Measurements from ENCODE around the gene BCAS3.
"Not testable (repeated sequence)": the region's sequence is repeated elsewhere in the genome, so short reads cannot be mapped to it uniquely, and the experiment has no call there.

The BCAS3 gene

DNA sequence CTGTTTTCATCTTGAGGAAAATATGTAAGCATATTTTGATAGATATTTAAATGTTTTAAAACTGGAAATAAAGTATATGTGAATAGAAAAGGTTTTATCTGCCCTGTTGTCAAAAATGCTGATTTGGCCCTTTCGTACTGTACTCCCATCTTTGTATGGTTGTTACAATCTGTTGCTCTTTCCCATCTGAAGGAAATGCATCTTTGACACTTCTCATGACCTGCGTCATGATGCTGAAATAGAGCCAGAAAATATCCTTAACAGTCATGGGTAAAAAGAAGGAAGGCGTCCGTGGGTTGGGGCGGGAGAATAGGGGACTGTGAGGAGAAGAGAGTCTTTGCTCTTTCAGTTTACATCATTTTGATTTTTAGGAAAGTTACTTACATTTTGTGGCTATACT lies 327.7 kb downstream of the BCAS3 start:
- POLR2A ChIA-PET: no interaction called here
- TF ChIP-seq HDGF (IDR thresholded peaks at IDR 0.05; ENCODE audit: borderline replicate concordance): no peak
- CTCF ChIA-PET: no interaction called here
- no peak for DNase-seq (ENCODE audit: extremely low spot score)

GRCh38 chr17:61005958-61006357 lies 328.3 kb downstream of the BCAS3 start:
- POLR2A ChIA-PET; CTCF ChIA-PET; DNase-seq (ENCODE audit: extremely low spot score): not testable (repeated sequence)

GRCh38 chr17:61007980-61008379 lies 330.3 kb downstream of the BCAS3 start:
- DNase-seq (ENCODE audit: extremely low spot score): no peak
- CTCF ChIA-PET: no interaction called here
- POLR2A ChIA-PET: no interaction called here
- no peak for TF ChIP-seq ARNT (IDR thresholded peaks at IDR 0.05)
- TF ChIP-seq LEF1 (IDR thresholded peaks at IDR 0.05; ENCODE audit: borderline replicate concordance): no peak
- no peak for TF ChIP-seq BHLHE40 (IDR thresholded peaks at IDR 0.05; ENCODE audit: borderline replicate concordance)
- no peak for TF ChIP-seq FOXM1 (IDR thresholded peaks at IDR 0.05; ENCODE audit: borderline replicate concordance)
- no peak for TF ChIP-seq L3MBTL2 (conservative IDR thresholded peaks at IDR 0.05)
- TF ChIP-seq NFRKB (IDR thresholded peaks at IDR 0.05): no peak
- TF ChIP-seq ZNF384 (IDR thresholded peaks at IDR 0.05): no peak
- no peak for TF ChIP-seq CTBP1 (IDR thresholded peaks at IDR 0.05; ENCODE audit: borderline replicate concordance)
- no peak for TF ChIP-seq TARDBP (IDR thresholded peaks at IDR 0.05)
- TF ChIP-seq FOXA1 (IDR thresholded peaks at IDR 0.05): no peak
- TF ChIP-seq PKNOX1 (IDR thresholded peaks at IDR 0.05): no peak
- no peak for TF ChIP-seq ELF4 (IDR thresholded peaks at IDR 0.05)
- TF ChIP-seq SP1 (IDR thresholded peaks at IDR 0.05): no peak

GRCh38 chr17:61009663-61010062 lies 332.0 kb downstream of the BCAS3 start:
- no peak for DNase-seq (ENCODE audit: extremely low spot score)
- ChIA-PET POLR2A (no interaction called here), CTCF (no interaction called here)
- no peak for TF ChIP-seq HDGF (IDR thresholded peaks at IDR 0.05; ENCODE audit: borderline replicate concordance)
- no peak for TF ChIP-seq FOXA1 (IDR thresholded peaks at IDR 0.05)
- TF ChIP-seq ZNF384 (IDR thresholded peaks at IDR 0.05): no peak
- no peak for TF ChIP-seq TARDBP (IDR thresholded peaks at IDR 0.05)
- TF ChIP-seq PKNOX1 (IDR thresholded peaks at IDR 0.05): no peak

DNA sequence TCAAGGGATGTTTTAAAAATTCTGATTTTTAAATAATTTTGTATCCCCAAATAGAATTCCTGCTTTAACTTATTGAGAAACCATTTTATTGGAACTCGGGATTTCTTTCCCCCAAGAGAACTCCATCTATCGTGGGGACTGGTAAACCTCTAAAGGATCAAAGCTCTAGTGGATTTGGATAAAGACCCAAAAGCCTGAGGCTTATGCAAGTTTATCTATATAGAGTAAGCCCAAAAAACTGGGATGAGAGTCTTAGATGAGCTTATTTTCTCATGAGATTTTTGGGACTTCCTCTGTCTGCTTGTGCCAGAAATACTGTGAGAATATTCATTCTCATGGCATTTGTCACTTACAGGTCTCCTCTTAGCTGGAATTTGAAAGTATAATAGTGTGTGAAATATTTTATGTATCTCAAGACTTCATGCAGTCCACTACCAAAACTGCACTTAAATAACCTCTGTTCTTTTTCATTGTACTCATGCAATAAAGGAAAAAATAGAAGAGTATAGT lies 333.1 kb downstream of the BCAS3 start:
- ChIA-PET POLR2A (no interaction called here), CTCF (no interaction called here)
- no peak for DNase-seq (ENCODE audit: extremely low spot score)
- TF ChIP-seq CTBP1 (IDR thresholded peaks at IDR 0.05; ENCODE audit: borderline replicate concordance) (no peak), ARNT (IDR thresholded peaks at IDR 0.05) (no peak), ZNF384 (IDR thresholded peaks at IDR 0.05) (no peak), FOXK2 (IDR thresholded peaks at IDR 0.05) (no peak), FOXA1 (IDR thresholded peaks at IDR 0.05) (no peak), FOXM1 (IDR thresholded peaks at IDR 0.05; ENCODE audit: borderline replicate concordance) (no peak), LEF1 (IDR thresholded peaks at IDR 0.05; ENCODE audit: borderline replicate concordance) (no peak), L3MBTL2 (conservative IDR thresholded peaks at IDR 0.05) (no peak), SP1 (IDR thresholded peaks at IDR 0.05) (no peak), NFRKB (IDR thresholded peaks at IDR 0.05) (no peak)

- ChIA-PET POLR2A (no interaction called here), CTCF (no interaction called here)
- no peak for TF ChIP-seq SUZ12 (IDR thresholded peaks at IDR 0.05)
- no peak for TF ChIP-seq PKNOX1 (IDR thresholded peaks at IDR 0.05)
- no peak for TF ChIP-seq FOXA1 (IDR thresholded peaks at IDR 0.05)
- DNase-seq (ENCODE audit: extremely low spot score): no peak
Measured at GRCh38 chr17:61011251-61011650, 333.6 kb downstream of the BCAS3 start.

GRCh38 chr17:61015966-61016365 lies 338.3 kb downstream of the BCAS3 start:
- CTCF ChIA-PET: no interaction called here
- TF ChIP-seq SP1 (IDR thresholded peaks at IDR 0.05): no peak
- no peak for TF ChIP-seq ELF4 (IDR thresholded peaks at IDR 0.05)
- TF ChIP-seq CTBP1 (IDR thresholded peaks at IDR 0.05; ENCODE audit: borderline replicate concordance): no peak
- TF ChIP-seq NFRKB (IDR thresholded peaks at IDR 0.05): no peak
- TF ChIP-seq FOXM1 (IDR thresholded peaks at IDR 0.05; ENCODE audit: borderline replicate concordance): no peak
- no peak for TF ChIP-seq FOXA1 (IDR thresholded peaks at IDR 0.05)
- TF ChIP-seq FOXK2 (IDR thresholded peaks at IDR 0.05): no peak
- no peak for TF ChIP-seq PKNOX1 (IDR thresholded peaks at IDR 0.05)
- no peak for TF ChIP-seq L3MBTL2 (conservative IDR thresholded peaks at IDR 0.05)
- no peak for TF ChIP-seq BHLHE40 (IDR thresholded peaks at IDR 0.05; ENCODE audit: borderline replicate concordance)
- TF ChIP-seq SUZ12 (IDR thresholded peaks at IDR 0.05): no peak
- TF ChIP-seq HDGF (IDR thresholded peaks at IDR 0.05; ENCODE audit: borderline replicate concordance): no peak
- no peak for TF ChIP-seq TARDBP (IDR thresholded peaks at IDR 0.05)
- no peak for TF ChIP-seq LEF1 (IDR thresholded peaks at IDR 0.05; ENCODE audit: borderline replicate concordance)
- TF ChIP-seq ZNF384 (IDR thresholded peaks at IDR 0.05): no peak
- TF ChIP-seq ARNT (IDR thresholded peaks at IDR 0.05): no peak
- POLR2A ChIA-PET: no interaction called here
- no peak for DNase-seq (ENCODE audit: extremely low spot score)
